ENCODE data around the gene SLC34A2.

The SLC34A2 gene

GRCh38 chr4:25663781-25664180 lies 8.1 kb downstream of the SLC34A2 start:
- DNase-seq, result no peak

- DNase-seq, result no peak
Measured at GRCh38 chr4:25666031-25666630, 10.5 kb downstream of the SLC34A2 start.

DNA sequence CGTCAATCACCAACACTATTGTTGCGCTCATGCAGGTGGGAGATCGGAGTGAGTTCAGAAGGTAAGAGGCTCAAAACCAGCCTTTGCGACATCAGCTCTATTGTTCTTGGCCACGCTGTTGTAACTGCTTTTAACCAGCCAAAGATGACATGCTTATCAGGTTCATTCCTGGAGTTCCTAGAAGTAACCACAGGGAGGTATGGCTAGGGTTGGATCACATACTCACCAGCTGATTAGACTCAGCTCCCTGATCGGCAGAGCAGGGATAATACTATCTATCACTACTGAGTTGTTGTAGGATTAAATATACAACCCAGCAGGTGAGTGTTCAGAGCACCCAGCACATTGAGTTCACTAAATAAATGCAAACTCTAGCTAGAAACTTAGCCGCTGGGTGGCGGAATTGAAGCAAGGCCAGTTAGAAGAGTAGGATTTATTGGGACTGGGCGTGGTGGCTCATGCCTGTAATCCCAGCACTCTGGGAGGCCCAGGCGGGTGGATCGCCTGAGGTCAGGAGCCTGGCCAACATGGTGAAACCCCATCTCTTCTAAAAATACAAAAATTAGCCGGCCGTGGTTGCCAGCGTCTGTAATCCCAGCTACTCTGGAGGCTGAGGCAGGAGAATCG lies 12.4 kb downstream of the SLC34A2 start:
- DNase-seq, result no peak

DNA sequence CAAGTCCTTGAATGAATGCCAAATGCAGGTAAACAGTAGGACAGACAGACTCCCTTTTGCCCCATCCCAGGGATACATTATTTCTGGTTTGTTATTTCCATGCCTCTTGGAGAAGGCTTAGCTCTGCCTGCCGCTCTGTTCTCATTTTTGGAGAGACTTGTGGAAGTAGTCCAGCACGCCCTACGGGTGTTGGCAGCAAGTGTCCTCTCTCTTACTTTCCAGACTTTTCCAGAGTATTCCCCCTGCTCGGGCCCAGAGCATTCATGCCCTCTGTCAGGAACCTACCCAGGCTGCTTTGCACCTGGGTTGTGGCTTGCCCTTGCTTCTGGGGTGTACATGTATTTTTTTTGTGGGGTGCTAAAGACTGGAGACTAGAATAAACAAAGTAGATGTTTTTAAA lies 15.3 kb downstream of the SLC34A2 start:
- DNase-seq, result no peak

DNA sequence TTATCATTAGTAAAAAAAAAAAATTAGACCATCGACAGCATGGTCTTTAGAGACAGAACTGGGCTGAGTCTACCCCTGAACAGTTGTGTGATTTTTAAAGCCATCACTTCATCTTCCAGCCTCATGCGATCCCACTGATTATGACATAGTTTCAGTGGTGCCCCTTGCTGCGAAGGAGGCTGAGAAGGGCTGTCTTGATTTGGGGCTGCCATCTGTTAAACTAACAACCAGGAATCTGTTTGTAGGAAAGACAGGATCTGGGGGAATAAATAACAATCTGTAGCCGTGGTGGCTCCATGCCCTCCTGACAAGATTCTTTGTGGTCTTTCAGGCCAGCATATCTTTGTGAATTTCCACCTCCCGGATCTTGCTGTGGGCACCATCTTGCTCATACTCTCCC lies 17.1 kb downstream of the SLC34A2 start:
- DNase-seq, result no peak

- no peak for DNase-seq
Measured at GRCh38 chr4:25674386-25674785, 18.7 kb downstream of the SLC34A2 start.

- no peak for DNase-seq
Measured at GRCh38 chr4:25676221-25676620, 20.6 kb downstream of the SLC34A2 start.

DNA sequence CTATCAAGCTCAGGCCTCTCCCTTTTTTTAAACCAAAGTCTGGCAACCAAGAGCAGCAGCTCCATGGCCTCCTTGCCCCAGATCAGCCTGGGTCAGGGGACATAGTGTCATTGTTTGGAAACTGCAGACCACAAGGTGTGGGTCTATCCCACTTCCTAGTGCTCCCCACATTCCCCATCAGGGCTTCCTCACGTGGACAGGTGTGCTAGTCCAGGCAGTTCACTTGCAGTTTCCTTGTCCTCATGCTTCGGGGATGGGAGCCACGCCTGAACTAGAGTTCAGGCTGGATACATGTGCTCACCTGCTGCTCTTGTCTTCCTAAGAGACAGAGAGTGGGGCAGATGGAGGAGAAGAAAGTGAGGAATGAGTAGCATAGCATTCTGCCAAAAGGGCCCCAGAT lies 21.5 kb downstream of the SLC34A2 start:
- DNase-seq, result no peak

GRCh38 chr4:25677943-25678342 lies 22.3 kb downstream of the SLC34A2 start:
- no peak for DNase-seq

- DNase-seq, result no peak
Measured at GRCh38 chr4:25687773-25688172, 32.1 kb downstream of the SLC34A2 start.

- no peak for DNase-seq
Measured at GRCh38 chr4:25694466-25694865, 38.8 kb downstream of the SLC34A2 start.

DNA sequence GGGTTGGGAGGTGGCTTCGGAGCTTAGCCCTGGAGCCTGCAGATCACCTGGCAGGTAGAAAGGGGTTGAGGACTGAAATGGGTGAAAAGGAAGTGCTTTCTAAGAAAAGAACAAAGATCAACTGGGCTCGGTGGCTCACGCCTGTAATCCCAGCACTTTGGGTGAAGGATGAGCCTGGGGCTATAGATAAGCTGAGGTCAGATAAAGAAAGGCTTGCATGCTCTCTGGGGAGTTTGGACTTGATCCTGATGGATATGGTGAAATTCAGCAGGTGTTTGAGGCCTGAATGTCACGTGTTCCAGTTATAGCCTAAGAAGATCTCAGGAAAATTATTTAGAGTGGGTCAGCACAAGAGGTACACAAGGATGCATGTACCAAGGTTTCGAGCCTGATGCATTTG lies 40.8 kb downstream of the SLC34A2 start:
- no peak for DNase-seq

- DNase-seq, result no peak
Measured at GRCh38 chr4:25697516-25697915, 41.9 kb downstream of the SLC34A2 start.

GRCh38 chr4:25700661-25701060 lies 45.0 kb downstream of the SLC34A2 start:
- DNase-seq, result no peak

DNA sequence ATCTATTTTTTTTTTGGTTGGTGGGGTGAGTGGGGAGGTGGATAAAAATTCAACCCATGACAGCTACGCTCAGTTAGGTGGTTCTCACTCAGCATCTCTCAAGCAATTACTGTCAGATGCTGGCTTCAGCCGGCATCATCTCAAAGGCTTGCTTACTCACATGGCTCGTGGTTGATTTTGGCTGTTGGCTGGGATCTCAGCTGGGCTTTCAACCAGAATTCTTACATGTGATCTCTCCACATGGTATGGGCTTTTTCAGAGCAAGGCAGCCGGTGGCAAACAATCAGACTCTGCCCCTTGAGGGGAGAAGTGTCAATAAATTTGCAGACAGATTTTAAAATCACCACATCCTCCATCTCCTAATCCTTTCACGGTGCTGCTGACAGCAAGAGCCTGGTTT lies 47.2 kb downstream of the SLC34A2 start:
- DNase-seq, result no peak

GRCh38 chr4:25703731-25704388 lies 48.2 kb downstream of the SLC34A2 start:
- DNase-seq, result no peak

GRCh38 chr4:25704516-25704915 lies 48.9 kb downstream of the SLC34A2 start:
- no peak for DNase-seq

- DNase-seq, result no peak
Measured at GRCh38 chr4:25710637-25711036, 55.0 kb downstream of the SLC34A2 start.

- DNase-seq, result no peak
Measured at GRCh38 chr4:25712611-25713010, 57.0 kb downstream of the SLC34A2 start.

GRCh38 chr4:25713812-25714211 lies 58.2 kb downstream of the SLC34A2 start:
- no peak for DNase-seq

DNA sequence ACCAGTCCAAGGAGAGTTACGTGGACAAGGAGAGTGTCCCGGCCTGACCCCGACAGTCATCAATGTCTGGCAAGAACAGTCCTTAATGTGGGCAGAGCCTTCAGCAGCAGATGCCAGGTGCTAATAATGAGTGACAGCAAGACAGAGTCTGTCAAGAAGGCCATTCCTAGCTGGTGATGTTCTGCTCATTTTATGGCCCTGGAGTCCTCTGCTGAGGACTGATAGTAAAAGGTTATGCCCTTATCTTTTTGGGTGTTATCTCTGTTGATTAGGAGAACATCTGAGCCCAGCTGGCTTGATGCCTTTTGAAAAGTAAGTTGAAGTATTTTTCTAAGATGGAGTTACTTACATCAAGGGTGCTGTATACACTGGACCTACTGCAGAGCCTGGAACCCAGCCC lies 67.3 kb downstream of the SLC34A2 start:
- no peak for DNase-seq

GRCh38 chr4:25723409-25723808 lies 67.8 kb downstream of the SLC34A2 start:
- no peak for DNase-seq

DNA sequence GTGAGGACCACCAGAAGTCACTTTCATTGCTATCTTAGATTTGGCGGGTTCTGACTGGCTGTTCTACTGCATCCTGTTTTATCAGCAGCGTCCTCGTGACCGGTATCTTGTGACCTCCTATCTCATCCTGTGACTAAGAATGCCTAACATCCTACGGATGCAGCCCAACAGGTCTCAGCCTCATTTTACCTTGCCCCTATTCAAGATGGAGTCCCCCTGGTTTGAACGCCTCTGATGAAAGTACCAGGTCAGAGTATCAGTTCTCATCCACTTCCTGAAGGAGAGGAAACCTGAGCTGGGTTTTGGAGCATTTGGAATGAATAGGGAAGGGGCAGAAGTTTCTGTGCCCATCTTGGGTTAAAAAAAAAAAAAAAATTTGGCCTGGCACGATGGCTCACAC lies 70.2 kb downstream of the SLC34A2 start:
- DNase-seq, result no peak

DNA sequence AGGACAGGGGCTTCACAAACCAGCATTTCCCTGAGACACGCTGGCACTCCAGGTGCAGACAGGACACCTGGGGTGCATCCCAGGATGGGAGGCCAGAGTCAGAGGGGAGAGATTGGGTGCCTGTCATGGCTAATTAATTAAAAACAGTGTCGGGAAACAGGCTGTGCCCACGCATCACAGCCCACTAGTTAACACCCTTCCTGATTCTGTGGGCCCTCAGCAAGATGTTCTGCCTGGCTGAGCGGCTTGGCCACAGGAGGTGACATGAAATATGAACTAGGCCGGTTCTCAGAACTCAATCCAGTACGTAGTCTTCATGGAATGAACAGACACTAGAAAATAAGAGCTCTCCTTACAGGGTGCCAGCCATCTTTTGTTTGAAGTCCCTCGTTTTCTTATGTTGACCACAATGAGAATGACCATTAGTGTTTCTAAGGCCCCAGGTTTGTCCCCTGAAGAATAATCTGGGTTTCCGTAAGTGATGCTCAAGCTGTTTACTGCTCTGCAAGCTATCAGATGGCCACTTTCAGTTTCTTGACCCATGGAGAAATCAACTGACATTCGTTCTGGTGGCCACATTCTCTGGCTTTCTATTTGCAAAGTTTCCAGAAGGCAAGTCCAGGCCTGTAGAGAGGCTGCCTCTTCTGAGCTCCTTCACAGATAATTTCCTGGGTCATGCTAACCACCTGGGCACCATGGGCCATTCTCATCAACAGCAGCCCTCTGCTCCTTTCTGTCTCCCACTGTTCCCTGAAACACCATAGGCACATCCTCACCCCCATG lies 72.3 kb downstream of the SLC34A2 start:
- DNase-seq, result no peak

Data from stimulated activated CD4-positive, alpha-beta T cell treated with anti-CD3 and anti-CD28 coated beads, Interleukin-4, amount 100 ng/mL, for 4 hours (primary cell).